Stimulated activated naive B cell treated with anti-CD40 and anti-IgM and Interleukin-4, amounts not matched to agents 10 μg/mL and 1 μg/mL and 100 μg/mL, for 72 hours (primary cell): ENCODE measurements around the gene SHISAL2A.

Source experiments
- ATAC-seq, 2 donors: fragments of 150-1000 bp; cut with Tn5 transposase; replicated peaks; 2 replicates each; pipeline ENCODE4 v1.10.0; 2021; ENCODE audit warnings: moderate library complexity in 1 of 2
- DNase-seq: peaks from one replicate; pipeline ENCODE4 v3.0.0; 2021
- H3K27ac Mint-ChIP-seq: one replicate; pipeline ENCODE4 v1.8.0; 2022; ENCODE audit warnings: mild to moderate bottlenecking, mixed read lengths
- H3K27me3 Mint-ChIP-seq, 2 donors: one replicate each; pipeline ENCODE4 v1.8.0; 2022; ENCODE audit warnings: mixed read lengths in 2 of 2
- H3K36me3 Mint-ChIP-seq, 2 donors: one replicate each; pipeline ENCODE4 v1.8.0; 2022; ENCODE audit warnings: mixed read lengths in 2 of 2, mild to moderate bottlenecking in 1 of 2
- H3K4me1 Mint-ChIP-seq, 2 donors: one replicate each; pipeline ENCODE4 v1.8.0; 2022; ENCODE audit warnings: mixed read lengths in 2 of 2, mild to moderate bottlenecking in 1 of 2
- H3K4me3 Mint-ChIP-seq, 2 donors: one replicate each; pipeline ENCODE4 v1.8.0; 2022; ENCODE audit warnings: mild to moderate bottlenecking in 2 of 2, mixed read lengths in 2 of 2, moderate library complexity in 1 of 2
- H3K9me3 Mint-ChIP-seq, 2 donors: one replicate each; pipeline ENCODE4 v1.8.0; 2022; ENCODE audit warnings: mixed read lengths in 2 of 2, mild to moderate bottlenecking in 1 of 2

Gene SHISAL2A

GRCh38 chr1:52659356-52659755 lies 26.4 kb downstream of the SHISAL2A start:
- H3K27ac Mint-ChIP-seq: peak overlapping the region; percentile 84
- peaks cover 25 to 34% of the 10 kb centered on the region in 2 donors for H3K36me3 Mint-ChIP-seq
- peak overlapping the region in 1 of 2 donors; percentile 52 for H3K4me3 Mint-ChIP-seq
- no peaks in the 10 kb centered on the region for H3K27me3 Mint-ChIP-seq
- DNase-seq (peak; percentile 39), ATAC-seq (peak; percentile 93 to 95)
- H3K4me1 Mint-ChIP-seq: peaks cover 34 to 65% of the 10 kb centered on the region in 2 donors
- H3K9me3 Mint-ChIP-seq: peaks cover 0 to 2% of the 10 kb centered on the region in 2 donors

DNA sequence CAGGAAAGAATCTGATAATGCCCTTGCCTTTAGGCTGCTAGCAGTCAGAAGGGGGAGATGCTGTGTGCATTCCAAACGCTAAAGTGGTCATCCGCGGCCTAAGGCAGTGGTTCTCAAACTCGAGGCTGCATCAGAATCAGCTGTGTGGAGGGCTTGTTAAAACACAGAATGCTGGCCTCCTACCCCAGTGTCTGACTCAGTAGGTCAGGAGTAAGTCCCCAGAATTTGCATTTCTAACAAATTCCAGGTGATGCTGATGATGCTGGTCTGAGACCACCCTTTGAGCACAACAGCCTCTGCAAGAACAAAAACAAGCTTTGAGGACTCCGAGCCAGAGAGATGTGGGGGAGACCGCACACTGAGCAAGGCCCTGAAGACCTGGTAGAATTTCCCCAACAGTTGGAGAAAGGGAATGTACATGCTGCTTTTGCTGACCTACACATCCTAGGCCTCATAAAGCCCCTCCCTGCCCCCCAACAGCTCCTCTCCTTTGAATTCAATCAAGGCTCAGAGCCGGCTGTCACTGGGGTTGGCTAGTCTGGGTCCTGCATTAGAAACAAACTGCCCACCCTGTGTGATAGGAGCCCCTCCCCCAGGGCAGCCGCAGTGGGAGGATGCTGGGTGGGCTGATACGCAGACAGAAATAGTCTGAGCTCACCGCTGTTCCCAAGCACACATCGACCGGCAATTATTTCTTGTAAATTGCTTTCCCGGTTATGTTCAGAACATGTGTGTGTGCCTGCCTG lies 27.1 kb downstream of the SHISAL2A start:
- peaks cover 34 to 67% of the 10 kb centered on the region in 2 donors for H3K4me1 Mint-ChIP-seq
- H3K36me3 Mint-ChIP-seq: peaks cover 22 to 34% of the 10 kb centered on the region in 2 donors
- no peak for DNase-seq
- peak overlapping the region; percentile 84 for H3K27ac Mint-ChIP-seq
- H3K27me3 Mint-ChIP-seq: no peaks in the 10 kb centered on the region
- H3K4me3 Mint-ChIP-seq: peak overlapping the region in 1 of 2 donors; percentile 52
- peaks cover 0 to 2% of the 10 kb centered on the region in 2 donors for H3K9me3 Mint-ChIP-seq
- peak; percentile 26 to 28 for ATAC-seq

DNA sequence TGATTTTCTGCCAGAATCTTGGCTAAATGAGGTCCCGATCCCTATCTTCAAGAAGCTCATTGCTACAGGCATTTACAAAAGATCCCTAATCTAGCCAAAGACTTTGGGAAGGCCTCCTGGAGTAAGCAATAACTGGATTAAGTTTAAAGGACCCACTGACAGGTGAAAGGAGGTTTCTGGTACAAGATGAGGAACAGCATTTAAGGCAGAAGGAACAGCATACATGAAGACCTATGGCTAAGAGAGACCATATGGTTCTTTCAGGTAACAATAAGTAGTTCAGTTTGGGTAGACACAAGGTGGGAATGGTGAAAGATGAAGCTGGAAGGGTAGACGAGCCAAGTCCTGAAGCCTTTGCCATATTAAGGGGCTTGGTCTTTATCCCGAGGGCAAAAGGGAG lies 27.8 kb downstream of the SHISAL2A start:
- no peak for DNase-seq
- Mint-ChIP-seq H3K27me3 (no peaks in the 10 kb centered on the region), H3K27ac (no peak overlapping the region), H3K36me3 (peaks cover 19 to 34% of the 10 kb centered on the region in 2 donors), H3K4me1 (peaks cover 36 to 70% of the 10 kb centered on the region in 2 donors), H3K9me3 (no peaks in the 10 kb centered on the region), H3K4me3 (no peak overlapping the region)
- no peak for ATAC-seq

- Mint-ChIP-seq H3K4me3 (no peak overlapping the region), H3K27me3 (no peaks in the 10 kb centered on the region), H3K4me1 (peaks cover 37 to 68% of the 10 kb centered on the region in 2 donors), H3K27ac (peak overlapping the region; percentile 51), H3K9me3 (no peaks in the 10 kb centered on the region), H3K36me3 (peaks cover 10 to 21% of the 10 kb centered on the region in 2 donors)
- ATAC-seq (no peak), DNase-seq (no peak)
Measured at GRCh38 chr1:52662645-52663313, 29.8 kb downstream of the SHISAL2A start.

DNA sequence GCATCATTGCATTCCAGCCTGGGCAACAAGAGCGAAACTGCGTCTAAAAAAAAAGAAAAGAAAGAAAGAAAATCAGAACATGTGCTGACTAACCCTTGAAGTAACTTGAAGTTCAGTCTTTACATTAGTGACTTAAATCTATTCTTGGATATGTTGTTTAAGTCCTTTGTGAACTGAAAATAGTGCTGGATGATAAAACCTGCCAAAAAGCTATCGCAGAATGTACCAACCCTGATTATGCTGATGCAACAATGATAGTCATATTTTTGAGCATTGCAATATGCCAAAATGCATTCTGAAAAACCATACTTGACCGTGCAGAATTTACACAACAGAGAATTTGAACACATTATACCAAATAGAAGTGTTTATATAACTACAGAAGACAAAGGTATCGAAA lies 30.7 kb downstream of the SHISAL2A start:
- DNase-seq (no peak), ATAC-seq (no peak)
- Mint-ChIP-seq H3K27ac (no peak overlapping the region), H3K27me3 (no peaks in the 10 kb centered on the region), H3K9me3 (no peaks in the 10 kb centered on the region), H3K4me1 (peaks cover 36 to 65% of the 10 kb centered on the region in 2 donors), H3K36me3 (peaks cover 13 to 23% of the 10 kb centered on the region in 2 donors), H3K4me3 (no peak overlapping the region)

- Mint-ChIP-seq H3K27ac (peak overlapping the region; percentile 25), H3K4me3 (no peak overlapping the region), H3K4me1 (peaks cover 26 to 63% of the 10 kb centered on the region in 2 donors), H3K9me3 (no peaks in the 10 kb centered on the region), H3K36me3 (peaks cover 14 to 28% of the 10 kb centered on the region in 2 donors), H3K27me3 (no peaks in the 10 kb centered on the region)
- DNase-seq (no peak), ATAC-seq (no peak)
Measured at GRCh38 chr1:52665006-52665941, 32.3 kb downstream of the SHISAL2A start.

DNA sequence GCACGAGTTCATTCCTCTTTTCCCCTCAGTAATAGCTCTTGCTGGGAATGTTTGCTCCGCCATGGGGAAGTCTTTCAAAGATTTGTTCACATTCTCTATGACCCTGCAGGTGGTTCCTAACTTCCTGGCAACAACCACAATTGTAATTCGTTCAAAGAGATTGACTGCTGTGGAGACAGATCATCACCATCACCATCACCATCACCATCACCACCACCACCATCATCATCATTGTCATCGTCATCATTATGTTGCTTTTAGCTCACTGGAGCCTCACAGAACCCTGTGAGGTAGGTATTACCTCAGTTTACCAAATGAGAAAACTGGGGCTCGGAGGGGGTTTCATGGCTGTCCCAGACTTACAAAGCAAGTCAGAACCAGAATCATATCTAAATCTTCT lies 34.3 kb downstream of the SHISAL2A start:
- Mint-ChIP-seq H3K36me3 (peaks cover 12 to 19% of the 10 kb centered on the region in 2 donors), H3K27ac (no peak overlapping the region), H3K27me3 (no peaks in the 10 kb centered on the region), H3K4me1 (peaks cover 18 to 56% of the 10 kb centered on the region in 2 donors), H3K4me3 (no peak overlapping the region), H3K9me3 (no peaks in the 10 kb centered on the region)
- DNase-seq (no peak), ATAC-seq (no peak)

GRCh38 chr1:52667984-52668383 lies 35.0 kb downstream of the SHISAL2A start:
- no peak for ATAC-seq
- no peak overlapping the region for H3K4me3 Mint-ChIP-seq
- H3K27me3 Mint-ChIP-seq: no peaks in the 10 kb centered on the region
- H3K4me1 Mint-ChIP-seq: peaks cover 17 to 52% of the 10 kb centered on the region in 2 donors
- peaks cover 12 to 17% of the 10 kb centered on the region in 2 donors for H3K36me3 Mint-ChIP-seq
- no peaks in the 10 kb centered on the region for H3K9me3 Mint-ChIP-seq
- no peak for DNase-seq
- H3K27ac Mint-ChIP-seq: no peak overlapping the region

DNA sequence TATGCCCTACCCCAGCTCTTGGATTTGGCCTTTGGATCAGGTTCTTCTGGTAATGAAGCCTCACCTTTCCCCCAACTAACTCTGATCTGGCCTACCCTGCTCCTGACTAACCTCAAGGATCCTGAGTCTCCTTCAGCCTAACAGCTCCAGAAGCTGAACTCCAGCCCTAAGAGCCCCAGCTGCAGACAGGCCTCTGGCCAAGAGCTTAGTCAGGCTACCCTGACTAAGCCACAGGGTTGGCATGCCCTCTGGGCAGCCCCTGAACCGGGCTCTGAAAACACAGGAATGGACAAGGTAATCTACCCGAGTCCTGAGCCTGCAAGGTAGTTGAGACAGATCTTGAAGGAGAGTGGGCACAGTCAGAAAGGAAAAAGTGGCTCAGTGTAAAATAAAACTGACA lies 35.7 kb downstream of the SHISAL2A start:
- H3K36me3 Mint-ChIP-seq: peaks cover 9 to 12% of the 10 kb centered on the region in 2 donors
- H3K27ac Mint-ChIP-seq: peak overlapping the region; percentile 81
- no peaks in the 10 kb centered on the region for H3K9me3 Mint-ChIP-seq
- no peak overlapping the region for H3K4me3 Mint-ChIP-seq
- no peaks in the 10 kb centered on the region for H3K27me3 Mint-ChIP-seq
- ATAC-seq: no peak
- peaks cover 13 to 46% of the 10 kb centered on the region in 2 donors for H3K4me1 Mint-ChIP-seq
- no peak for DNase-seq

GRCh38 chr1:52669696-52670095 lies 36.7 kb downstream of the SHISAL2A start:
- DNase-seq (no peak), ATAC-seq (no peak)
- Mint-ChIP-seq H3K4me3 (no peak overlapping the region), H3K36me3 (peaks cover 13% of the 10 kb centered on the region in 2 donors), H3K27me3 (no peaks in the 10 kb centered on the region), H3K27ac (no peak overlapping the region), H3K4me1 (peaks cover 14 to 48% of the 10 kb centered on the region in 2 donors), H3K9me3 (no peaks in the 10 kb centered on the region)

- no peaks in the 10 kb centered on the region for H3K27me3 Mint-ChIP-seq
- no peak for ATAC-seq
Measured at GRCh38 chr1:52670604-52671003, 37.6 kb downstream of the SHISAL2A start.

GRCh38 chr1:52672946-52673345 lies 40.0 kb downstream of the SHISAL2A start:
- Mint-ChIP-seq H3K4me3 (no peak overlapping the region), H3K36me3 (peaks cover 23 to 30% of the 10 kb centered on the region in 2 donors), H3K27ac (no peak overlapping the region), H3K4me1 (peaks cover 8 to 28% of the 10 kb centered on the region in 2 donors), H3K9me3 (no peaks in the 10 kb centered on the region), H3K27me3 (no peaks in the 10 kb centered on the region)
- DNase-seq: no peak
- no peak for ATAC-seq

More at GRCh38 chr1:52670604-52671003, 37.6 kb downstream of the SHISAL2A start:
- Mint-ChIP-seq H3K27ac (no peak overlapping the region), H3K4me1 (peaks cover 13 to 44% of the 10 kb centered on the region in 2 donors), H3K9me3 (no peaks in the 10 kb centered on the region), H3K4me3 (no peak overlapping the region), H3K36me3 (peaks cover 17 to 18% of the 10 kb centered on the region in 2 donors)
- no peak for DNase-seq

GRCh38 chr1:52673513-52673912 lies 40.5 kb downstream of the SHISAL2A start:
- Mint-ChIP-seq H3K4me3 (no peak overlapping the region), H3K4me1 (peaks cover 8 to 27% of the 10 kb centered on the region in 2 donors), H3K27me3 (no peaks in the 10 kb centered on the region), H3K9me3 (no peaks in the 10 kb centered on the region), H3K36me3 (peaks cover 23 to 27% of the 10 kb centered on the region in 2 donors), H3K27ac (peak overlapping the region; percentile 5)
- DNase-seq (no peak), ATAC-seq (no peak)
